Activated CD4-positive, alpha-beta T cell treated with anti-CD3 and anti-CD28 coated beads, Interleukin-2, amount 10 ng/mL, durations not matched to agents 24 days and 14 days (primary cell): ENCODE results near the gene NOXO1. TPM values are rescaled to one million over a fixed set of nuclear protein-coding genes. Genes with fewer than 3 reads are reported as not detected.
A peak's percentile ranks its signal among the peaks of the same experiment; 100 is the strongest.
"Not testable (repeated sequence)": the region's sequence is repeated elsewhere in the genome, so short reads cannot be mapped to it uniquely, and the experiment has no call there.

Experiments
- DNase-seq: peaks from one replicate; pipeline ENCODE4 v3.0.0; 2022
- H3K27ac Mint-ChIP-seq: one replicate; pipeline ENCODE4 v1.8.0; 2022; ENCODE audit warnings: mild to moderate bottlenecking, mixed read lengths
- H3K27me3 Mint-ChIP-seq: one replicate; pipeline ENCODE4 v1.8.0; 2022; ENCODE audit warnings: mixed read lengths
- H3K36me3 Mint-ChIP-seq: one replicate; pipeline ENCODE4 v1.8.0; 2022; ENCODE audit warnings: low read depth, mild to moderate bottlenecking, mixed read lengths
- H3K4me1 Mint-ChIP-seq: one replicate; pipeline ENCODE4 v1.8.0; 2021; ENCODE audit warnings: mixed read lengths
- H3K4me3 Mint-ChIP-seq: one replicate; pipeline ENCODE4 v1.8.0; 2022; ENCODE audit warnings: mild to moderate bottlenecking, moderate library complexity, mixed read lengths
- H3K9me3 Mint-ChIP-seq: one replicate; pipeline ENCODE4 v1.8.0; 2021; ENCODE audit warnings: mixed read lengths
- intact Hi-C: fragments of 100-400 bp; cut with micrococcal nuclease; formaldehyde crosslinking; loops from one replicate; pipeline ENCODE4 v1.15.1; 2023
- total RNA-seq: library from RNA; stranded (reverse); gene quantifications from 2 replicates; pipeline ENCODE4 v1.2.3, GENCODE V29; 2022

Gene NOXO1
- total RNA-seq, 1 donor from 2014 or later: 0.56 TPM

- Mint-ChIP-seq H3K36me3 (peaks cover 55% of the 10 kb centered on the region), H3K4me3 (peak overlapping the region; percentile 99), H3K4me1 (peaks cover 34% of the 10 kb centered on the region), H3K27ac (peak overlapping the region; percentile 97)
- H3K27me3 Mint-ChIP-seq, H3K9me3 Mint-ChIP-seq, intact Hi-C loops, DNase-seq: not testable (repeated sequence)
Measured at GRCh38 chr16:1962161-1963153, 18.8 kb downstream of the NOXO1 start.

DNA sequence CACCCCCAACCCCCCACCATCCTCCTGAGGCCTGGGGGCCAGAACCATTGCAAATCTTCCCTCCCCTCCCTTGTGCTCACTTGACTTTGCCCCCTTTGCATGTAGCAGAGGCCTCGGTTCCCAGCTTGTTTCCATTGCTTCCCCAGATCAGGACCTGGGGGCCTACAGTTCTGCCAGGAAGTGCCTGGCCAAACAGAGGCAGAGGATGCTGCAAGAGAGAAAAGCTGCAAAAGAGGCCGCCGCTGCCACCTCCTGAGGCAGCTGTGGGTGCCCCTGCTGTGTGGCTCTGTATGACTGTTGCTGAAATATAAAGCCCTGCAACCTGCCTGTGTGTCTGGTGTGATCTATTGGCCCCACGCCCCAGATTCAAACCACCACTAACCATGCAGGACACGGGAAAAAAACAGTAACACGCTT is 19.6 kb downstream of the NOXO1 start:
- H3K4me1 Mint-ChIP-seq: peaks cover 35% of the 10 kb centered on the region

DNA sequence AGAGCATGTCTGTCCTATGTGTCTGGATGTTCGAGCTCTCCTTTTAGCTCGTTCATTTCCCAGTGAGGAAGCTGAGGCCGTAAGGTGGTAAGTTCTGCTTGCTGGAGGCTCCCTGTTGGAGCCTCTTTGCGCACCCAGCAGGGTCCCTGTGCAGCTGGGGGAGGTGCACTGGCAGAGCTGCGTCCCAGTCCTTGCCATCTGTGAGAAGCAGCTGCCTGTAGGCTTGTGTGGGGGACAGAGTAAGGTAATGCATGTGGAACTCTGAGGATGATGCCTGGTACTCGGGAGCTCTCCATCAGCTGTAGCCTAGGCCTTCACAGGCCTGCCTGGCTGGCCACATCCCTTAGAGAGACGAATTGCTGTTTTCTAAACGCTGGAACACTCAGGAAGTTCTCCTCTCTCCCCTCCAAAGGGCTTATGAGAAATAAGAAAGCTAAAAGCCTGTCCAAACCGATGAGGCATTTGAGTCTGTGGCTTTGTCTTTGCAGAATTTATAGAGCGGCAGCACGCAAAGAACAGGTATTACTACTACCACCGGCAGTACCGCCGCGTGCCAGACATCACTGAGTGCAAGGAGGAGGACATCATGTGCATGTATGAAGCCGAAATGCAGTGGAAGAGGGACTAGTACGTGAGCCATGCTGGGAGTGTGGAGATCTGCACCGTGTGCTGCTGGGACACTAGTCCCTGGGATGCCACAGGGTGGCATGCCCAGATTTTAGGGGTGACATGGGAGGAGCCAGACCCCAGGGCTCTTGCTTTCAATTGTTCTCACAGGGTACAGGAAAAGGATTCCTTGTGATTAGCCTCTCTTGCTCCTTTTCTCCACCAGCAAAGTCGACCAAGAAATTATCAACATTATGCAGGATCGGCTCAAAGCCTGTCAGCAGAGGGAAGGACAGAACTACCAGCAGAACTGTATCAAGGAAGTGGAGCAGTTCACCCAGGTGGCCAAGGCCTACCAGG is 20.3 kb downstream of the NOXO1 start:
- Mint-ChIP-seq H3K27ac (peak overlapping the region; percentile 96), H3K36me3 (peaks cover 55% of the 10 kb centered on the region), H3K27me3 (no peaks in the 10 kb centered on the region), H3K4me3 (peak overlapping the region; percentile 99), H3K4me1 (peaks cover 35% of the 10 kb centered on the region), H3K9me3 (no peaks in the 10 kb centered on the region)
- DNase-seq: peak; percentile 73
- intact Hi-C loops: no loop called here

More for the DNA sequence above, 19.6 kb downstream of the NOXO1 start:
- no peaks in the 10 kb centered on the region for H3K27me3 Mint-ChIP-seq
- peaks cover 55% of the 10 kb centered on the region for H3K36me3 Mint-ChIP-seq
- H3K4me3 Mint-ChIP-seq: peak overlapping the region; percentile 68
- H3K27ac Mint-ChIP-seq: peak overlapping the region; percentile 63
- no peaks in the 10 kb centered on the region for H3K9me3 Mint-ChIP-seq
- intact Hi-C loops: no loop called here
- no peak for DNase-seq

DNA sequence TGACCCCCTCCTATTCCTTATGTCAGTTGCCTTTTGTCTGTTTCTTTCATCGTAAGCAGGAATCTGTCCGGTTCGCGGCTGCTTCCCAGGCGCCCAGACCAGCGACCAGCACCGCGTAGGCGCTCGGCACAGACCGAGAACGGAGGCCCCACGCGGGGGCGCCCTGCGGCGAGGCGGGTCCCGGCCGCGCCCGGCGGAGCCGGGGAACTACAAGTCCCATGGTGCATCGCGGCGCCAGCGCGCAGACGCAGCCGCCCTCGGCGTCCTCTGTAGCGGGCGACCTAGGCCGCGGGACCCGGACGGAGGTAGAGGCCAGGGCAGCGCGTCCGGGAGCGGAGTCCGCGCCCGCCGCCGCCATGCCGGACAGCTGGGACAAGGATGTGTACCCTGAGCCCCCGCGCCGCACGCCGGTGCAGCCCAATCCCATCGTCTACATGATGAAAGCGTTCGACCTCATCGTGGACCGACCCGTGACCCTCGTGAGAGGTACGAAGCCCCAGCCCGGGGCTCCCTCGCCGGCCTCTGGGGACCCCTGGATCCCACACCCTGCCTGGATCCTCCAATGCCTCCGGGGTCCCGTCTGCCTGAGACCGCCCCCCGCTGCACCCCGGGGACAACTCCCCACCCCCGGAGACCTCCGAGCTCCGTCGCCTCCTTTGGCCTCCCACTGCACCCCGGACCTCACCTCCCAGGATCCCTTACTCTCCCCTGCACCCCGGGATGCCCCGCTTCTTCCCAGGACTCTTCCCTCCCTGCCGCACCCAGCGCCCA is 21.8 kb downstream of the NOXO1 start, which contains the start of gene NDUFB10:
Gene NDUFB10, plus strand, starts transcription at position 270 of the 771 bp plus-strand sequence. Its CDS starts 87 bp downstream, at position 357.
- Mint-ChIP-seq H3K27me3 (no peaks in the 10 kb centered on the region), H3K36me3 (peaks cover 45% of the 10 kb centered on the region), H3K9me3 (no peaks in the 10 kb centered on the region), H3K27ac (peak within 1 kb of the TSS; percentile 96), H3K4me1 (peaks cover 30% of the 10 kb centered on the region), H3K4me3 (peak within 1 kb of the TSS; percentile 99)
- DNase-seq: peak; percentile 99
- intact Hi-C loops: loop anchor here (1.0 kb wide), 1 partner anchor 16 kb away; the partner anchor contains the start of gene MSRB1

DNA sequence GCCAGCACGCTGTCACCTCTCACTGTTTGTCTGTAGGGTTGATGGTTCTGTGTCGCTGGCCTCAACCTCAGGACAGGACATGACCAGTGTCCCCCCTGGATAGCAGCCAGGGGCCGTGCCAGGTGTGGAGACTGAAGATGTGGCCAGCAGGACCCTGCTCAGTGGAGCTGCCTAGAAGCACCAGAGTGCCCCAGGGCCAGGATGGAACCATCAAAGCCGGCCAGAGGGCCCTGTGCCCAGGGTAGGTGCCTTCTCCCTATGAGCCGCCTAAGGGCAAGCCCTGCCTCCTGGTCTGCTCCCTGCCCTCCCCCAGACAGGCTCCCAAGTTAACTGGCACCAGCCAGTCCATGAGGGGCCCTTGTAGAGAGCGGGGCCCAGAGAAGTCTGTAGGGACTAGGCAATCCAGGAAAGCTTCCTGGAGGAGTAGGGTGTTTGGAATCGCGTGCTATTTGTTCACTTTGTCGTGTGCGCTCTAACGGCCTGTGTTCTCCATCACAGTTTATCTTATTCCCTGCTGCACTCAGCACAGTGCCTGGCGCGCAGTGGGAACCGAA is 22.5 kb downstream of the NOXO1 start:
- Mint-ChIP-seq H3K9me3 (no peaks in the 10 kb centered on the region), H3K4me1 (peaks cover 29% of the 10 kb centered on the region), H3K36me3 (peaks cover 39% of the 10 kb centered on the region), H3K27ac (peak overlapping the region; percentile 96), H3K4me3 (peak overlapping the region; percentile 99), H3K27me3 (no peaks in the 10 kb centered on the region)
- DNase-seq: no peak
- intact Hi-C loops: loop anchor here (1.0 kb wide), 1 partner anchor 15 kb away; the partner anchor contains the start of gene MSRB1

- DNase-seq: not testable (repeated sequence)
Measured at GRCh38 chr16:1958143-1958491, 23.2 kb downstream of the NOXO1 start.

GRCh38 chr16:1957434-1958142 is 23.7 kb downstream of the NOXO1 start:
- peaks cover 27% of the 10 kb centered on the region for H3K4me1 Mint-ChIP-seq
- intact Hi-C loops, H3K27ac Mint-ChIP-seq, H3K4me3 Mint-ChIP-seq, DNase-seq, H3K27me3 Mint-ChIP-seq, H3K9me3 Mint-ChIP-seq: not testable (repeated sequence)
- H3K36me3 Mint-ChIP-seq: peaks cover 27% of the 10 kb centered on the region

More at GRCh38 chr16:1958143-1958491, 23.2 kb downstream of the NOXO1 start:
- H3K4me3 Mint-ChIP-seq, H3K27me3 Mint-ChIP-seq, H3K9me3 Mint-ChIP-seq, intact Hi-C loops, H3K27ac Mint-ChIP-seq: not testable (repeated sequence)
- Mint-ChIP-seq H3K4me1 (peaks cover 26% of the 10 kb centered on the region), H3K36me3 (peaks cover 32% of the 10 kb centered on the region)

- H3K4me1 Mint-ChIP-seq: peaks cover 4% of the 10 kb centered on the region
- H3K27me3 Mint-ChIP-seq: no peaks in the 10 kb centered on the region
- no peak overlapping the region for H3K4me3 Mint-ChIP-seq
- H3K9me3 Mint-ChIP-seq: no peaks in the 10 kb centered on the region
- intact Hi-C loops: no loop called here
- DNase-seq: no peak
- H3K27ac Mint-ChIP-seq: no peak overlapping the region
- no peaks in the 10 kb centered on the region for H3K36me3 Mint-ChIP-seq
Measured at GRCh38 chr16:1953734-1954133, 27.5 kb downstream of the NOXO1 start.

GRCh38 chr16:1950559-1950958 is 30.7 kb downstream of the NOXO1 start:
- no peak for DNase-seq
- Mint-ChIP-seq H3K36me3 (no peaks in the 10 kb centered on the region), H3K27ac (no peak overlapping the region), H3K9me3 (no peaks in the 10 kb centered on the region), H3K4me3 (no peak overlapping the region), H3K4me1 (peaks cover 2% of the 10 kb centered on the region), H3K27me3 (peaks cover 3% of the 10 kb centered on the region)
- intact Hi-C loops: no loop called here

DNA sequence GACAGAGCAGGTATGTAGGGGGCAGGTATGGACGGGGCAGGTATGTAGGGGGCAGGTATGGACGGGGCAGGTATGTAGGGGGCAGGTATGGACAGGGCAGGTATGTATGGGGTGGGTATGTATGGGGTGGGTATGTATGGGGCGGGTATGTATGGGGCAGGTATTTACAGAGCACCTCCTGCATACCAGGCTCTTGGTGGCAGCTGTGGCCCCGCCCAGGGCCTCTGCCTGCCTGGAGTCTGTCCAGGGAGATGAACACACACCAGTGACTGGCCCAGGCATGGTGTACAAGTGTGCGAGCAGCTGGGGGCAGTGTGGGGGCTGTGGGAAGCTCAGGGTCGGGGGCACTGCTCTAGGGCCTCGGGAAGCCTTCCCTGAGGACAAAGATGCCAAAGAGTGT is 31.2 kb downstream of the NOXO1 start:
- no peak overlapping the region for H3K27ac Mint-ChIP-seq
- DNase-seq: no peak
- H3K9me3 Mint-ChIP-seq: no peaks in the 10 kb centered on the region
- peaks cover 3% of the 10 kb centered on the region for H3K27me3 Mint-ChIP-seq
- peaks cover 2% of the 10 kb centered on the region for H3K4me1 Mint-ChIP-seq
- intact Hi-C loops: no loop called here
- H3K4me3 Mint-ChIP-seq: no peak overlapping the region
- H3K36me3 Mint-ChIP-seq: no peaks in the 10 kb centered on the region

DNA sequence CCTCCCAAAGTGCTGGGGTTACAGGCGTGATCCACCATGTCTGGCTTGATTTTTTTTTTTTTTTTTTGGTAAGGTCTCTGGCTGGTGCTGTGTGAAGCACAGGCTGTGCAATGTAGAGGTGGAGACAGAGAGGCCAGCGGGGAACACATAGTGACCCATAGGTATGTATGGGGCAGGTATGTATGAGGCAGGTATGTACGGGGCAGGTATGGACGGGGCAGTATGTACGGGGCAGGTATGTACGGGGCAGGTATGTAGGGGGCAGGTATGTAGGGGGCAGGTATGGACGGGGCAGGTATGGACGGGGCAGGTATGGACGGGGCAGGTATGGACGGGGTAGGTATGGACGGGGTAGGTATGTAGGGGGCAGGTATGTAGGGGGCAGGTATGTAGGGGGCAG is 31.8 kb downstream of the NOXO1 start:
- intact Hi-C loops: no loop called here
- DNase-seq: no peak
- H3K36me3 Mint-ChIP-seq: no peaks in the 10 kb centered on the region
- no peak overlapping the region for H3K27ac Mint-ChIP-seq
- H3K27me3 Mint-ChIP-seq: peaks cover 3% of the 10 kb centered on the region
- H3K4me1 Mint-ChIP-seq: peaks cover 3% of the 10 kb centered on the region
- H3K9me3 Mint-ChIP-seq: no peaks in the 10 kb centered on the region
- no peak overlapping the region for H3K4me3 Mint-ChIP-seq

DNA sequence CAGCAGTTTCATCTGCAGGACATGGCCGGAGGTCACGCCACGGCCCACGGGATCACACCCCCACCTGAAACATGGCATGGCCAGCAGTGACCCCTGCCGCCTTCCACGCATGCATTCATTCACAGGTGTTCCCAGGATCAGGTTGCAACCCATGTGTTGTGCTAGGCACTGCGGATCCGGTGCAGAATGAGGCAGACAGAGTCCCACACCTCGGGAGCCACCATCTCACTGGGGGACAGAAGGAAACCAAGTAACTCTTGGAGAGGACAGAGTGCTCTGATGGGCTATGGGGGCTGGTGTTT is 33.9 kb downstream of the NOXO1 start:
- intact Hi-C loops: no loop called here
- H3K27me3 Mint-ChIP-seq: peaks cover 3% of the 10 kb centered on the region
- H3K27ac Mint-ChIP-seq: no peak overlapping the region
- no peaks in the 10 kb centered on the region for H3K36me3 Mint-ChIP-seq
- H3K4me1 Mint-ChIP-seq: peaks cover 13% of the 10 kb centered on the region
- H3K4me3 Mint-ChIP-seq: no peak overlapping the region
- no peaks in the 10 kb centered on the region for H3K9me3 Mint-ChIP-seq
- DNase-seq: no peak
